ENCODE measurements around the gene SLCO1A2. TPM values are rescaled to one million over a fixed set of nuclear protein-coding genes. Genes with fewer than 3 reads are reported as not detected.

SLCO1A2 gene
- total and polyA plus RNA-seq, 2 of the 4 experiments (the other 2 are of a cell fraction), result not detected

DNA sequence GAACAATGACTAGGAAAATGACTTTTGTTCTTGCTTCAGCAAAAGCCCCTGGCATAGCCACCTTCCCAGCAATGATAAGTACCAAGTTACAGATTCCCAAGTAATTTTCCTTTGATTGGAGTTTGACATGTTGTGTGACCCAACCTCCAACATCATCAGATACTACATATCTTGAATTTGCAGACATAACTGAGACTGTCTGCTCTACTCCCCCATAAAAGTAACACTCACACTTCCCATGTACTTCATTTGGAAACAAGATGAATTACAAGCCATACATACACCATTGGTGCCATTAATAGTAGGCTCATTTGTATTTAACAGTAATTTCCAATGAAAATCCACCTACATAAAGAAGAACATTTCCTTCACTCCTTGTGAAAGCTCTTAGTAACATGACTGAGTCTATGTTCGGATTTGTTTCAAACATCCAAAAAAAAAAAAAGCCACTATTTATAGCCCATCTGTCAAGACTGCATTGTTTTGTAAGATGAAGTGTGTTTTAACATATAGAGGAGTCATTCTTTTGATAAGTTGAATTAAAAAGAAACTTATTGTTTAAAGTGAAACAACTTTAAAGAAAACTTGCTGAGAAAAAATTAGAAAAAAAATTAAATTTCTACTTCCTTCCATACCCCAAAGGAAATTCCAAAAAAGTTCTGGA is 12.0 kb upstream of the SLCO1A2 start:
- DNase-seq (no peak), ATAC-seq (ENCODE audit: low read depth) (no peak)
- Histone ChIP-seq H3K27me3 (ENCODE audit: control insufficient read depth, insufficient read depth, low read length) (no peaks in the 10 kb centered on the region), H4K91ac (ENCODE audit: insufficient read depth, low read depth, low read length) (no peak overlapping the region), H3K23ac (ENCODE audit: low read depth, low read length) (no peak overlapping the region), H2BK5ac (ENCODE audit: low read depth, low read length, poor library complexity, severe bottlenecking) (no peak overlapping the region), H2BK15ac (ENCODE audit: low read depth, low read length) (no peak overlapping the region), H2AK5ac (ENCODE audit: low read depth, low read length) (no peak overlapping the region), H3K14ac (replicated peaks; ENCODE audit: low read depth, low read length) (no peak overlapping the region), H3K9me1 (ENCODE audit: insufficient read depth, low read length) (no peaks in the 10 kb centered on the region), H3K18ac (ENCODE audit: low read depth, low read length) (no peak overlapping the region), H4K20me1 (ENCODE audit: insufficient read depth, low read length) (no peaks in the 10 kb centered on the region), H3K79me1 (ENCODE audit: low read depth in 1 of 2, low read length in 2 of 2) (no peaks in the 10 kb centered on the region), H3K27ac (ENCODE audit: insufficient read depth, low read length) (no peak overlapping the region), H3K56ac (ENCODE audit: extremely low read depth, insufficient read depth, low read length) (no peak overlapping the region), H3K9me3 (ENCODE audit: control insufficient read depth, insufficient read depth, low read length) (no peaks in the 10 kb centered on the region), H3K4ac (ENCODE audit: low read depth, low read length) (no peak overlapping the region), H4K5ac (ENCODE audit: low read depth, low read length) (no peak overlapping the region), H3K4me1 (ENCODE audit: control insufficient read depth, insufficient read depth, low read length) (no peaks in the 10 kb centered on the region), H2BK20ac (ENCODE audit: low read depth, low read length) (no peak overlapping the region), H3K9ac (ENCODE audit: low read depth, low read length) (no peak overlapping the region), H2AFZ (replicated peaks; ENCODE audit: low read length, poor library complexity) (no peak overlapping the region), H3K36me3 (ENCODE audit: control insufficient read depth, insufficient read depth, low read length) (no peaks in the 10 kb centered on the region), H3K4me2 (ENCODE audit: low read depth, low read length) (no peak overlapping the region), H4K8ac (ENCODE audit: low read depth in 2 of 2, low read length in 2 of 2) (no peak overlapping the region), H2BK120ac (ENCODE audit: low read depth, low read length) (no peak overlapping the region), H3K4me3 (ENCODE audit: insufficient read depth, low read depth, low read length) (no peak overlapping the region), H2AK9ac (replicated peaks; ENCODE audit: low read depth, low read length, poor library complexity) (no peak overlapping the region)
- WGBS, 2 experiments (ENCODE audit: extremely low coverage in 2 of 2, insufficient read length in 1 of 2), result no CpG with 5 or more reads among the region's 1 CpG
- TF ChIP-seq, protein P1, sequence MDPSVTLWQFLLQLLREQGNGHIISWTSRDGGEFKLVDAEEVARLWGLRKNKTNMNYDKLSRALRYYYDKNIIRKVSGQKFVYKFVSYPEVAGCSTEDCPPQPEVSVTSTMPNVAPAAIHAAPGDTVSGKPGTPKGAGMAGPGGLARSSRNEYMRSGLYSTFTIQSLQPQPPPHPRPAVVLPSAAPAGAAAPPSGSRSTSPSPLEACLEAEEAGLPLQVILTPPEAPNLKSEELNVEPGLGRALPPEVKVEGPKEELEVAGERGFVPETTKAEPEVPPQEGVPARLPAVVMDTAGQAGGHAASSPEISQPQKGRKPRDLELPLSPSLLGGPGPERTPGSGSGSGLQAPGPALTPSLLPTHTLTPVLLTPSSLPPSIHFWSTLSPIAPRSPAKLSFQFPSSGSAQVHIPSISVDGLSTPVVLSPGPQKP (IDR thresholded peaks at IDR 0.05; ENCODE audit: borderline replicate concordance, low read depth, low read length), result no peak
- ChIA-PET CTCF (no interaction called here), POLR2A (ENCODE audit: unreplicated experiment) (no interaction called here)
- BruUV-seq (replicated peaks), result no TSS peak
- intact Hi-C loops (cut with micrococcal nuclease) (no loop called here), in situ Hi-C loops (cut with MboI; ENCODE audit: low sequenced_read_pairs) (no loop called here), dilution Hi-C loops (cut with HindIII; ENCODE audit: low sequenced_read_pairs, unreplicated experiment) (no loop called here)
